Ecto neural progenitor cell (in vitro differentiated cells): ENCODE measurements around the gene ZNF644.
"Not testable (repeated sequence)": the region's sequence is repeated elsewhere in the genome, so short reads cannot be mapped to it uniquely, and the experiment has no call there.

Source experiments
- DNase-seq: peaks from one replicate; pipeline ENCODE4 v3.0.0-alpha.2; 2018; ENCODE audit warnings: low spot score

The ZNF644 gene

DNA sequence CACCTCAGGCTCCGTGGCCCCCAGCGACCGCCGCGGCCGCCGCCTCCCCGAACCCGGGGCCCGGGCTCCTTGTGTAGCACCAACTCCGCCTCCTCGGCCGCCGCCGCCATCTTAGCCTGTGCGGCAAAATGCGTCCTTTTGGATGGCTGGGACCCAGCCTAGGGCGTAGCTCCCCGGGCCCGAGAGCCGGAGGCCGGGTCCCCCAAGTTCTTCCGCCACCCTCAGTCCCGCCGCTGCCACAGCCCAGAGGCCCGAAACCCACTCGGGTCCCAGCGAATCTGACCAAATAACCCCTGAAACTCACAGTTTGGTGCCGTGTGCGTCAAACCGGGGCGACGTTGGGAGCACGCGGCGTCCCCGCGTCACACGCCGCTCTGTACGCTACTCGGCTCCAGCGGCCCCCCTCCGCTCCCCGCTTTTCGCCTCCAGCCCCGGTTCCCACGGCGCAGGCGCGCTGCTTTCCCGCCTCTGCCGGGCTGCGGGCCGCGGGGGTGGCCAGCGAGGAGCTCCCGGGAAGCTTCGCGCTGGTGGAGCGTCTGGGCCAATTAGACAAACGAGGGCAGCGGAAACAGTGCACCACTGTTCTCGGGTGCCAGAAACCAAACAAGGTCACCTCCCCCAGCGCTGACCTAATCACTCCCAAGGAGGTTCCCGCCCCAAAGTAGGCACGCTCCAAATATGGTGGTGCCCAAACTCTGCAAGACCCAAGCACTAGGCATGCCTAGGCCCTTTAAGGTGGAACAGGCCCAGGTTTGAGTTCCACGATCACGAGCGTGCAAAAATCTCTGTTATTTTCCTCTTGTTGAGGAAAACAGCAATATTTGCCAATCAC, at the start of gene ZNF644:
ZNF644 (minus strand) TSS at position 350 of the 832 bp plus-strand sequence. CDS start 39,682 bp downstream, outside the sequence.
- DNase-seq = peak; percentile 93

DNA sequence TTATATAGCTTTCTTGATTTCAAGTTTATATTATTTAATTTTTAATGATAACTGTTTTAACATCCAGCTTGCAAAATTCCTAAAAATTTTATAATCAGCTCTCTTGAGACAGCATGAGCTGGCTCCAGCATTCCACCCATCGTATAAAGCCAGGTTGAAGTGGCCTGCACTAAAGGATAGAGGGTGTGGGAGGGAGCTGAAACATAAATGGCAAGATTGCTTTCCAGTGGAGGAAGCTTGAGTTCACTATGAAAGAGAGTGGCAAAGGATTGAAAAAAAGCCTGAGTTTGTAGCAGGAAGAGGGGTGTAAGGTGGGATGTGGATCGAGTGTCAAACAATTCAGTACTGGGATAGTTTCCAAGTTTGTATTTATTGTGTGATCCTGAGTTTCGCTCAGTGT, 48.5 kb upstream of the ZNF644 start:
- DNase-seq = no peak

DNA sequence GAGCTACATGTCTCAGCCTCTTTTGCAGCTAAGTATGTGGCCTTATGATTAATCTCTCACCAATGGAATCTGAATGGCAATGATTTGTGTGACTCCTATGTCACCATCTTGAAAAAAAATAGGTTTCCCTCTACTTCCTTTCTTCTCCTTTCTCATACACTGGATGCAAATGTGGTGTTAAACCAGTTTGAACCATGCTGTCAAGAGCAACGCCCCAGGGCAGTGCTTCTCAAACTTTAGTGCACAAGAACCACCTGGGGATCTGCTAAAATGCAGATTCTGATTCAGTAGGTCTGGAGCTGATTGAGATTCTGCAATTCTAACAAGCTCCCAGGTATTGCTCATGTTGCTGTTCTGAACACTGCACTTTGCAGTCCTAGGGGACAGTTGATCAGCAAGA, 44.7 kb upstream of the ZNF644 start:
- DNase-seq = no peak

DNA sequence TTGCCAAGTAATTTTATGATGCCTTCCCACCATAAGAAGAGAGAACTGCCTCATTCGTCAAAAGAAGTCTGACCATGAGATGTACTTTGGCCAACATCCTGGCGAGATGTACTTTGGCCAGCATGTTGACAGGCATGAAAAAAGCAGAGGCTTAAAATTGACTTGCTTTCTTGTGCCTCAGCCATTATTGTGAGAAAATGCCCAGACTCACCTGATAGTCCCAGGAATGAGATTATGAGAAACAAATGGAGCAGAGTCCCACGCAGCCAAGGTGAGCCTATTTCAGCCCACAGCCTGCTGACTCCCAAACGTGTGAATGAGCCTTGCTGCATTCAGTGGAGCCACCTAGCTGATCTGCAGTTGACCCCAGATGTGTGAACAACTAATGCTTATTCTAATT, 43.5 kb upstream of the ZNF644 start:
- no peak for DNase-seq

DNA sequence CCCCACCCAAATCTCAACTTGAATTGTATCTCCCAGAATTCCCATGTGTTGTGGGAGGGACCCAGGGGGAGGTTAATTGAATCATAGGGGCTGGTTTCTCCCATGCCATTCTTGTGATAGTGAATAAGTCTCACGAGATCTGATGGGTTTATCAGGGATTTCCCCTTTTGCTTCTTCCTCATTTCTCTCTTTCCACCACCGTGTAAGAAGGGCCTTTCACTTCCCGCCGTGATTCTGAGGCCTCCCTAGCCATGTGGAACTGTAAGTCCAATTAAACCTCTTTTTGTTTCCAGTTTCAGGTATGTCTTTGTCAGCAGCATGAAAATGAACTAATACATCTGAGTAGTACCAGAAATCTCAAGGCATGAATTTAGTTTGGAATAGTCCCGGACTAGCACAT, 41.6 kb upstream of the ZNF644 start:
- DNase-seq = not testable (repeated sequence)

DNA sequence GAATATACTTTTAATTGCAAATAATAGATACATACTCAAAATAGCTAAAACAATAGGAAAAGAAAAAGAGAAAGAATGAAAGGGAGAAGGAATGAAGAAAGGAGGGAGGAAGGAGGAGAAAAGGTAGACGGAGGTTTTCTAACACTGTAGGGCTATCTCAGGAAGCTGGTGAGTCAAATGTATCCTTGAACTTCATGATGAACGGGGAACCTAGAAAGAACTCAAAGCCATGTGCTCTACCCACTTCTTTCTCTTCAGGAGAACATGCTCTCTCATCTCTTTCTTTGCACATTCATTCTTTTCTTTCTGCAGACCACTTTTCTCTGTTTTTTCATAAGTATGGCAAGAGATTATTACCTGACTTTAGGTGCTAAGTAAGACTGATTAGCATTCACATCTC, 37.3 kb upstream of the ZNF644 start:
- DNase-seq = no peak

DNA sequence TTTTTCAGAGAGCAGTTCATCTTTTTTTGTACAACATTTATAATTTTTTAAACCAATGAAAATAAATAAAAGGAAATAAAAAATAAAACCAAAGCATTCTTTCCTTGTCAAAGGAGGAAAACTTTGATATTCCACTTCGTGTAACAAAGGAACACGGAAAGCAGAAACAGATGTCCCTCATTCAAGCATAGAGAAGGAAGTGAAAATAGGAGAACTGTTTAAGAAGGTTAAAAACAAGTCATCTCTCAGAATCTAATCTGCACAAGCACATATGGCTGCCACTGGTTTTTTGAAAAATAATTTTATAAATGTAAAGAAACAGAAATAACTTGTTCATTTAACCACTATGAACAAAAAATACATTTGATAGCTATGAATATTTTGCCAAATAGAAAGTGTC, 35.9 kb upstream of the ZNF644 start:
- DNase-seq = no peak

DNA sequence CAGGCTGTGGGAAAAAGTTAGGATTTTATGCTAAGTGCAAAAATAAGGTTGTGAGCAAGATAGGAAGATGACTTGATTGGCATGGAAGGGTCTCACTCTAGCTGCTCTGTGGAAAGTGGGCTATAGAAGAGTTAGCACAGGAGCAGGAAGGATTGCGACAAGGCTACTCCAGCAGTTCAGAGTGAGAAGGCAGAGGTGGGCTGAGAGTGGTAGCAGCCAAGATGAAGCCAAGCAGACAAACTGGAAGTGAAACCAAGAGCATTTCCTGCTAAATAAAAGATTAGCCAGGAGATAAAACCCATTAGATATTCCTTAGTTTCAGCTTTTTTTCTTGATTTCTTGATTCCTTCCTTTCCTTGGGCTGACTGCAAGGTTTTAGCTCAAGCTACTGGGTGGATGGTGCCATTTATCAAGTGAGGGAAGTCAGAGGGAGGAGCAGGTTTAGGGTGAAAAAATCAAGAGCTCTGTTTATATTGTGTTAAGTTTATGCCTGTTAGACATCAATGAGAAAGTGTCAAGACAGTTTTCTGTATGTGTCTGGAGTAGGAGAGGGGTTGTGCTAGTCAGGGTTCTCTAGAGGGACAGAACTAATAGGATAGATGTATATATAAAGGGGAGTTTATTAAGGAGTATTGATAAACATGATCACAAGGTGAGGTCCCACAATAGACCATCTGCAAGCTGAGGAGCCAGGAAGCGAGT, 33.1 kb upstream of the ZNF644 start:
- DNase-seq = no peak

DNA sequence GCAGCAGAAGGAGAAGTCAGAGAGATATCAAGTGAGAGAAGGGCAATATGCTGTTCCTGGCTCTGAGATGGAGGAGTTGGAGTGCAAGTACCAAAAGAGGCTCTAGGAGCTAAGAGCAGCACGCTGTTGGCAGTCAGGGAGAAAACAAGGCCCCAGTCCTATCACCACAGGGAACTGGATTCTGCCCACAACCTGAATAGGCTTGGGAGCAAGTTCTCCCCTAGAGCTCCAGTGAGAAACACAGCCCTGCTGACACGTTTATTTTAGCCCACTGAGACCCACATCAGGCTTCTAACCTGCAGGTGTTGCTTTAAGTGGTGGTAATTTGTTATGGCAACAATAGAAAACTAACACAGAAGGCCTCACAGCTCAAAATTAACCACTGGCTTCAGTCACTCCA, 31.8 kb upstream of the ZNF644 start:
- no peak for DNase-seq

DNA sequence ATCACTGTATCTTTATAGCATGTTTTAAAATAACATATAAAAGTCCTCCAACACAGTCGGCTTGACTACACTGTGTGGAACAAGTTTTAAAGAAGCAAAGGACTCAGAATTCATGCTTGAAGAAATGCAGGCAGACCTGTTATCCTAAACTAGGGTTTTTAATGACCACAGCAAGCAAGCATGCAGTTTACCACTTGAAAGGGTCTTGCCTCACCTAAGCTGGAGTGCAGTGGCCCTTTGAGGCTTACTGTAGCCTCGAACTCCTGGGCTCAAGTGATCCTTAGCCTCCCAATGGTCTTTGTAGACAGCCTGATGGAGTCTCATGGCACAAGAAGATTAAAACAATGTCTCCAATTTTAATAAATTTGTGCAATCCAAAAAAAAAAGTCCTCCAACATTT, 27.7 kb upstream of the ZNF644 start:
- not testable (repeated sequence) for DNase-seq

DNA sequence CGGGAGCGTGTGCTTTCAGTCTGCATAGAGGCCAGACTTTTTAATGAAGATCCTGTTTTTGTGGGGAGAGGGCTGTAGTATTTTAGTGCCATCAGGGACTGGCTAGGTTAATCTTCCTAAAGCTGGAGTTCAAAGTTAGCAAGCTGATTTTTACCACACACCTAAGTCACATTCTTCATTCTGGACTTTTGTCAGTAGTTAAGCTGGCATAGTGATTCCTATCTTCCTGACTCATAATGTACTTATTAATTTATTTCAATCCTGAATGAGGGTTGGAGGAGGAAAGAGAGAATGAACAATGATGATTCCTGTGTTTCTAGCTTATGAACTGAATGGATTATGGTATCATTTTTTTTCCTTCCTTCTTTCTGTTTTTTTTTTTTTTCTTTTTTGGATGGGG, 24.9 kb upstream of the ZNF644 start:
- DNase-seq = no peak

DNA sequence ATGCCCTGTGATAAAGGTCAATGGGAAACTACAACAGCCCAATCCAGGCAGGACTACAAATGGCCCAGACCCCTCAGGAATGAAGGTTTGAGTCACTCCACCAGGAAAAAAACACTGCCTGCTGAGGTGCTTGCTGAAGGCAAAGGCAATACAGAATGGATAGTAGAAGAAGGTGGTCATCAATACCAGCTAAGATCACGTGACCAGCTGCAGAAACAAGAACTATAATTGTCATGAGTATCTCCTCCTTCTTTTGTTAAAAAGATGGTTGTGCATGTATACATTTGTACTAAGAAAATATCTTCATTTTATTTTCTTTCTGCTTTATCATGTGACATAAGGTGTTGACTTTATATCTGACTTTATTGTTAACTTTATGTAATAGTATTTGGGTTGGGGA, 23.4 kb upstream of the ZNF644 start:
- DNase-seq = no peak

DNA sequence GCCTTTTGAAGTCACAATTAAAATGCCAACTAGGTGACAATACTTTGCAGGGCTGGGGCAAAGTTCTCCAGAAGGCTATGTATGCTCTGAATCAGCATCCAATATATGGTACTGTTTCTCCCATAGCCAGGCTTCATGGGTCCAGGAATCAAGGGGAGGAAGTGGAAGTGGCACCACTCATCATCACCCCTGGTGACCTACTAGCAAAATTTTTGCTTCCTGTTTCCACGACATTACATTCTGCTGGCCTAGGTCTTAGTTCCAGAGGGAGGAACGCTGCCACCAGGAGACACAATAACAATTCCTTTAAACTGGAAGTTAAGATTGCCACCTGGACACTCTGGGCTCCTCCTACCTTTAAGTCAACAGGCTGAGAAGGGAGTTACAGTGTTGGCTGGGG, 22.9 kb upstream of the ZNF644 start:
- not testable (repeated sequence) for DNase-seq

DNA sequence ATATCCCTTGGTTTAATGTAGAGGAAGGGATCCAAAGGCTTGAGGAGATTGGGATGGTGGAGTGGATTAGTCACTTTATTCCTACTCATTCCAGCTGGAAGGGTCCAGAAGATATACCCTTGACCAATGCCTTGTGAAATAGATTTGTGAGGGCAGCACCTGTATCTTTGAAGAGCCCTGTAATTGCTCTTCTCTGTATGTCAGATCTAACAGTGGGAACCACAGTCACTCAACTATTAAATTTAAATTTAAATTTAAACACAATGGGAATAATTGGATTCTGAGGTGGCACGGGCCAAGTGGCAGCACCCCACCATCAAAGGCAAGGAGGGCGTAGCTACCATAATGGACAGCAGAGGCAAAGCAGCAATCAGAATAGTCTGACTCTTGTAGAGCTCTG, 20.5 kb upstream of the ZNF644 start:
- DNase-seq = not testable (repeated sequence)

DNA sequence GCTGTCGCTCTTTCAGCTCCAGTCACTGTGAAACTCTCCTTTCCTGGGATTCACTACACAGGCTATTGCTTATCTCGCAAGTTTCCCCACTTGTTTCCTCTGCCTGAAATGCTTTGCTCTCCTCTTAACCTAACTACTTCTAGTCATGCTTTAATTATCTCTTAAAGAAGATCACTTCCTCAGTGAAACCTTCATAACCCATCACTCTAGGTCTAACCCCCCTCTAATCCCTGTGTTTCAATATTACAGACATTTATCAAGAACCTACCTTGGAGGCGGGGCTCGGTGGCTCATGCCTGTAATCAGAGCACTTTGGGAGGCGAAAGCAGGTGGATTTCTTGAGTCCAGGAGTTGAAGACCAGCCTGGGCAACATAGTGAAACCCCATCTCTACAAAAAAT, 16.7 kb upstream of the ZNF644 start:
- DNase-seq = no peak

DNA sequence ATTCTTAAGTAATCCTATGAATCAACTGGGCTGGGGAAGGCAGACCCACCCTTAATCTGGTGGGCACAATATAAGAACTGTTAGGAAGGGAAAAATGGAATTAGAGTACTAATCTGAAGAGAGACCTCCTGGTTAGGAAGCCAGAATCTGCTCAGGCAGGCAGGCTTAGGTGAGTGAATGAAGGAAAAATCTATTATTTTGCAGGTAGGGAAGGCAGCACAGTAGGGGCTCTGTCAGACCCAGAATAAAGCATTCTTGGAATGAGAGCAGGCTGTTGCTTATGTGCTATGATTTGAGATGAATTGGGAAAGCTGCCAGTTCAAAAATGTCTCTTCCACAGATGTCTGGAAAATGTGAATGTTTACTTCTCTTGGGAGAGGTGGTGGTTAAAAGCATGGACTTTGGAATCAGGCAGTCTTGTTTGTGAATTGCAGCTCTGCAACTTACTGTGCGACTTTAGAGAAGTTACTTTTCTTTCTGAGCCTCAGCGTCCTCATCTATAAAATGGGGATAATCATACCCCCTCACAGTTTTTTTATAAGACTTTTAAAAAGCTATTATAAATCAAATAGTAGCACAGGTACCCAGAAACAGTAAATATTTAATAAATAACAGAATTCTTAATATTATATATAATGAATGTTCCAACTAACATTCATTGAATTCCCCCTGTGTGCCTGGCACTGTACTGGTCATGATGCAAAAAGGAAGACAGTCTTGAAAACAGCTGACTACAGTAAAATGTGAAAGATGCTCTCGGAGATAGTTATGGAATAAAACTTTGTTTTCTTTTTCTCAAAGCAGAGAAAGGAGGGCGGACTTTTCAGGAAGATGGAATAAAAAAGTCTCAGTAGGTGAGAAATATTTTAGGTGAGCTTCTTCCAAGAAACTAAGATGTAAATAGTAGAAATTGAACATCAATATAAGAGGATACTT, 15.3 kb upstream of the ZNF644 start:
- DNase-seq = no peak

DNA sequence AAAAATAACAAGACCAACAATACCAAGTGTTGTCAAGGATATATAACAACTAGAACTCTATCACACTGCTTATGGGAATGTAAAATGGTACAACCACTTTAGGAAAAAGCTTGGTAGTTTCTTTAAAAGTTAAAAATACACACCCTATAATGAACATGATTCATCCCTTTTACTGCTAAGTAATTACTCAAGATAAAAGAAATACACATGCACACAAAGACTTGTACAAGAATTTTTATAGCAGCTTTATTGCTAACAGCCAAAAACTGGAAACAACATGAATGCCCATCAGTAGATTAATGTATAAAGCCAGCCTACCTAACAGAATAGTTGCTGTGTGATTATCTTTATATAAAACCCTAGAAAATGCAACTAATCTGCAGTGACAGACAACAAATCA, 10.5 kb upstream of the ZNF644 start:
- DNase-seq = no peak

DNA sequence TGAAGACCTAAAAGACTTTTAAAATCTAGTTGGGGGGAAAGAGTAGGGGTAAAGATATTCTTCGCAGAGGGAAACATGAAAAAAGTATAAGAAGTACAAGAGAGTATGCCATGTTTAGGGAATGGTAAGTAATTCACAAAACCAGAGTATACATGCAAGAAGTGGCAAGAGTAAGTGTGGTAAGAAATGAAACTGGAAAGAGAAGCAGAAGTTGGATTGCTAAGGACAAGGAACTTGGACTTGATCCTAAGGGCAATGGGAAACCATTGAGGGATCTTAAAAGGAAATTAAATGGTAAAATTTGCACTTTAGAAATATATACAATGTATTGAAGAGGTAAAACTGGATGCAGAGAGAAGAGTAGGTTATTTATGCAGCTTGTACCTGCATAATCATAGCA, 9.2 kb upstream of the ZNF644 start:
- DNase-seq = no peak

DNA sequence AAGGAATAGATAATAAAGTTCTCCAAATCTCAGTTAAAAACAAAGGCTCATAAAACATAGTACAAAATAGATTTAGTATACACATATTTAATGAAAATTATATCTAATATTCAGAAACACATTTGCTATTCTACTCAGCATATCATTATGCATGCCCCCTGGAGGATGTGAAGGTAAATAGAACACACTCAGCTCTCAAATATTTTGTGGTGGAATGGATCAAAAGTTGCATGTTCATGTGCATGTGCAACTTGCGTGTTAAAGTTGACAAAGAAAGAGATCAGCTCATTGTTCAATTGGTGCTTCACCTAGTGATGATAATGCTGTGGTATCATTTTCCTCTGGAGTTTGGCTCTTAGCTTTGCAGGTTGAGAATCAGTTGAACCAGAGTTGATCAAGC, 4.9 kb upstream of the ZNF644 start:
- no peak for DNase-seq

DNA sequence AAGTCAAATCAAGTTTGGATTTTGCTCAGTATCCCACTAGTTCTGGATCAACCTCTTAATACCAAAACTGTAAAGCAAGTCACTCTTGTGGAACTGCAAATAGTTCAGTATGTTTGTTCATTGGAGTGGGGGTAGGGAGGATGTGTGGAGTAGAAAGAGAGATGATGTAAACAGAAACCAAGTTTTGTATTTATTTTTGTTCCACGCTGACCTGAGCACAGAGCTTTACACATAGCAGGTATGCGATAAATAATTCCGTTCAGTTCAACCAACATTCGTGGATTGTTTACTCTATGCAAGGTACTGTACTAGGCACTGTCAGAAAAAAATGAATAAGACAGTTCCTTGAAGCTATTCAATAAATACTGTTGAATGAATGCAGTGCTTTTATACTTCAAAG, 4.5 kb upstream of the ZNF644 start:
- no peak for DNase-seq

DNA sequence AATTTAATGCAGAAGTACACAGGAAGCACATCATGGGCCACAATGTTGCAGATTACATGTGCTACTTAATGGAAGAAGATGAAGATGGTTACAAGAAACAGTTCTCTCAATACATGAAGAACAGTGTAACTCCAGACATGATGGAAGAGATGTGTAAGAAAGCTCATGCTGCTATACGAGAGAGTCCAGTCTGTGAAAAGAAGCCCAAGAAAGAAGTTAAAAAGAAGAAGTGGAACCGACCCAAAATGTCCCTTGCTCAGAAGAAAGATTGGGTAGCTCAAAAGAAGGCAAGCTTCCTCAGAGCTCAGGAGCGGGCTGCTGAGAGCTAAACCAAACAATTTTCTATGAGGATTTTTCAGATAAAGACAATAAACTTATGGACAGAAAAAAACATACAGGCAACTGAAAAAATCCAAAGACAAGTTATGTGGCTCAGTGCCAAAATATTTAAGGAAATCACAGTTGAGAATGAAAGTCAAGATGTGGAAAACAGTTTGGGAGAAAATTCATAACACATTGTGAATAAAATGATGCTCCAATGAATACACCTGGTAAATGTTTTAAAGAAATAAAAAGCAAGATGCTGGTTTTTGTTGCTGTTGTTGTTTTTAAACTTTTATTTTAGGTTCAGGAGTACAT, 2.8 kb upstream of the ZNF644 start:
- no peak for DNase-seq

DNA sequence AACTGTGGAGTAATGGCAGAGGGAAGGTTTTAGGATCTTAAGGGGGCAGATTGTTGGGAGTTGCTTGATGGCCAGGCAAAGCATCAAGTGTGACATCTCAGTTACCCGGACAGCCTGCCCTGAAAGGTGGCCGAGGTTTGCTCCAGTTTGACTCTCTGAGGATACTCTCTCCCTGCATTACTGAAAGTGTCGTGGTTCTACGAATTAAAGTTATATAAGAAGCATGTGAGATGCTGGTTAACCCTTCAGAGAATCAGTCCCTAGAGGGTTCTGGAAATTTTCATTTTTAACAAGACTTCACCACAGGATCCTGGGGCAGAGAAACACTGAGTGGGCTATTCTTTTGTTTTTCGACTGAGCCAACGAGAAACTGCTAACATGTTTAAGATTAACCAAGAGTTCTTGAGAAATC, 689 bp upstream of the ZNF644 start:
- no peak for DNase-seq
